Cardiac fibroblast (primary cell): ENCODE data around the gene SEMA6A.

Source experiments
- DNase-seq, 2 donors: peaks; one replicate each; pipeline versions ENCODE4 v3.0.0 to v3.0.0-alpha.2; 2010; ENCODE audit warnings: low read depth in 2 of 2
- H3K4me3 ChIP-seq, 2 donors: replicated peaks in 1 of 2; 1 replicate in 1 of 2; 2 replicates in 1 of 2; pipeline ENCODE4 v1.5.1; 2011; ENCODE audit warnings: low read depth in 2 of 2, low read length in 2 of 2, mild to moderate bottlenecking in 2 of 2, moderate library complexity in 1 of 2
- CTCF ChIP-seq: IDR thresholded peaks from one replicate; pipeline ENCODE4 v1.5.1; 2011; ENCODE audit warnings: low read depth, mild to moderate bottlenecking, low read length, inconsistent platforms

Gene SEMA6A

GRCh38 chr5:116462500-116462899, 112.1 kb downstream of the SEMA6A start:
- TF ChIP-seq CTCF, result no peak
- no peak for DNase-seq
- H3K4me3 ChIP-seq, result no peak overlapping the region

GRCh38 chr5:116459301-116459700, 115.3 kb downstream of the SEMA6A start:
- no peak overlapping the region for H3K4me3 ChIP-seq
- peak in 1 of 2 donors; percentile 5 for DNase-seq
- no peak for TF ChIP-seq CTCF

GRCh38 chr5:116457062-116457461, 117.6 kb downstream of the SEMA6A start:
- no peak for TF ChIP-seq CTCF
- no peak for DNase-seq
- no peak overlapping the region for H3K4me3 ChIP-seq

GRCh38 chr5:116456036-116456435, 118.6 kb downstream of the SEMA6A start:
- no peak overlapping the region for H3K4me3 ChIP-seq
- no peak for DNase-seq
- no peak for TF ChIP-seq CTCF

GRCh38 chr5:116455061-116455460, 119.6 kb downstream of the SEMA6A start:
- peak; percentile 24 to 39 for DNase-seq
- no peak for TF ChIP-seq CTCF
- H3K4me3 ChIP-seq, result no peak overlapping the region

- no peak overlapping the region for H3K4me3 ChIP-seq
- TF ChIP-seq CTCF, result no peak
- peak; percentile 79 to 84 for DNase-seq
Observed at GRCh38 chr5:116454417-116454927, 120.2 kb downstream of the SEMA6A start.

- no peak overlapping the region for H3K4me3 ChIP-seq
- no peak for TF ChIP-seq CTCF
- DNase-seq, result peak in 1 of 2 donors; percentile 35
Observed at GRCh38 chr5:116453988-116454411, 120.6 kb downstream of the SEMA6A start.
